ENCODE results near the gene CRYZL1. TPM values are rescaled to one million over a fixed set of nuclear protein-coding genes. Genes with fewer than 3 reads are reported as not detected.

Gene CRYZL1
- total and polyA plus RNA-seq, 5 donors from 2014 or later: 27.2 to 35.7 (median 31.5) TPM

GRCh38 chr21:33550772-33551660 is 90.5 kb downstream of the CRYZL1 start:
- peaks cover 50% of the 10 kb centered on the region for H3K36me3 Mint-ChIP-seq
- peaks cover 33 to 66% (median 43%) of the 10 kb centered on the region in 4 donors for H3K4me1 Mint-ChIP-seq
- no peak for ATAC-seq (ENCODE audit: low read depth in 2 of 2)

GRCh38 chr21:33549848-33550771 is 91.4 kb downstream of the CRYZL1 start:
- H3K27me3 ChIP-seq (ENCODE audit: control insufficient read depth, insufficient read depth, low read length): no peaks in the 10 kb centered on the region
- H3K4me3 ChIP-seq (ENCODE audit: low read depth, low read length): no peak overlapping the region
- H3K9me3 ChIP-seq (ENCODE audit: control insufficient read depth in 2 of 2, low read length in 2 of 2): no peaks in the 10 kb centered on the region
- Mint-ChIP-seq H3K36me3 (peaks cover 45% of the 10 kb centered on the region), H3K4me3 (peak overlapping the region in 1 of 4 donors; percentile 42), H3K4me1 (peaks cover 32 to 66% (median 41%) of the 10 kb centered on the region in 4 donors), H3K27ac (no peak overlapping the region), H3K27me3 (no peaks in the 10 kb centered on the region), H3K9me3 (no peaks in the 10 kb centered on the region)
- H3K27ac ChIP-seq (ENCODE audit: insufficient read depth, low read length, poor library complexity, severe bottlenecking): no peak overlapping the region
- H3K36me3 ChIP-seq (ENCODE audit: control insufficient read depth, insufficient read depth, low read length): peaks cover 84% of the 10 kb centered on the region
- no peak for DNase-seq
- ATAC-seq (ENCODE audit: low read depth in 2 of 2): no peak
- peaks cover 24% of the 10 kb centered on the region for H3K4me1 ChIP-seq (ENCODE audit: control insufficient read depth, insufficient read depth, low read length, poor library complexity, severe bottlenecking)

More at GRCh38 chr21:33550772-33551660, 90.5 kb downstream of the CRYZL1 start:
- Mint-ChIP-seq H3K4me3 (no peak overlapping the region), H3K27me3 (no peaks in the 10 kb centered on the region), H3K9me3 (no peaks in the 10 kb centered on the region), H3K27ac (no peak overlapping the region)
- Histone ChIP-seq H3K9me3 (ENCODE audit: control insufficient read depth in 2 of 2, low read length in 2 of 2) (no peaks in the 10 kb centered on the region), H3K4me3 (ENCODE audit: low read depth, low read length) (no peak overlapping the region), H3K36me3 (ENCODE audit: control insufficient read depth, insufficient read depth, low read length) (peaks cover 86% of the 10 kb centered on the region), H3K4me1 (ENCODE audit: control insufficient read depth, insufficient read depth, low read length, poor library complexity, severe bottlenecking) (peaks cover 15% of the 10 kb centered on the region), H3K27me3 (ENCODE audit: control insufficient read depth, insufficient read depth, low read length) (no peaks in the 10 kb centered on the region), H3K27ac (ENCODE audit: insufficient read depth, low read length, poor library complexity, severe bottlenecking) (no peak overlapping the region)
- DNase-seq: no peak

GRCh38 chr21:33546086-33546485 is 95.5 kb downstream of the CRYZL1 start:
- Mint-ChIP-seq H3K27ac (no peak overlapping the region), H3K4me1 (peaks cover 22 to 61% (median 44%) of the 10 kb centered on the region in 4 donors), H3K27me3 (no peaks in the 10 kb centered on the region), H3K36me3 (peaks cover 23% of the 10 kb centered on the region), H3K4me3 (peak overlapping the region in 3 of 4 donors; percentile 40 to 94 (median 82)), H3K9me3 (no peaks in the 10 kb centered on the region)
- DNase-seq: no peak
- H3K4me3 ChIP-seq (ENCODE audit: low read depth, low read length): peak overlapping the region; percentile 97
- no peak for ATAC-seq (ENCODE audit: low read depth in 2 of 2)
- peaks cover 46% of the 10 kb centered on the region for H3K36me3 ChIP-seq (ENCODE audit: control insufficient read depth, insufficient read depth, low read length)
- H3K27ac ChIP-seq (ENCODE audit: insufficient read depth, low read length, poor library complexity, severe bottlenecking): no peak overlapping the region
- no peaks in the 10 kb centered on the region for H3K9me3 ChIP-seq (ENCODE audit: control insufficient read depth in 2 of 2, low read length in 2 of 2)
- no peaks in the 10 kb centered on the region for H3K27me3 ChIP-seq (ENCODE audit: control insufficient read depth, insufficient read depth, low read length)
- H3K4me1 ChIP-seq (ENCODE audit: control insufficient read depth, insufficient read depth, low read length, poor library complexity, severe bottlenecking): peaks cover 34% of the 10 kb centered on the region

DNA sequence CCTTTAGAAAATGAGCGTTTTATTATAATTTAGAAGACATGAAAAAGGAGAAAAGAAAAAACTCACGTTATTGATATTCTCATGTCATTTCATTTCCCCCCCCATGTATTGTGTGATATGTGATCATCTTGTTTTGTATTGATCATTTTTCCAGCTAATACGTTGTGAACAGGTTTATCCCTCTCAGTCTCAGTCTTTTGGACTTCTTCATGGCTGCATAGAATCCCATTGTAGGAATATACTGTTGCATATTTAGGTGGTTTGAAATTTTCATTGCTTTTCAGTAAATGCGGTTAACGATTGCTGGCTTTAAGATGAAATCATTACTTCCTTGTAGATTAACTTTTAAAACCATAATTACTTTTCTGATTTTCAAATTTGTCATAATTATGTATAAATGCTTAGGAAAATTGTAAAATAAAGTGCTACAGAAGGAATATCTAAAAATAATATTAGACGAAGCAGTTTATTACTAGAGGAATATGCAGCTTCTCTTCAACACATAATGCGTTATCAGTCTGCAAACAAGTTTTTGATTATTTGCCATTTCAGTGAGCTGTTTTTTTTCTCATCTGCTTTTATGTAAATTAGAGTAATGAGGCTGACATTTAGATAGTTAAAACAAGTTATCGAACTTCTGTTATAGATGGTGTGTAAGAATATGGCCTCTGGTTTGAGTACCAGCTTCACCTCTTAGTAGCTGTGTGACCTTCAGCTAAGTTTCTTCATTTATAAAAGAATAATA is 96.9 kb downstream of the CRYZL1 start:
- peaks cover 24 to 66% (median 51%) of the 10 kb centered on the region in 4 donors for H3K4me1 Mint-ChIP-seq
- ATAC-seq (ENCODE audit: low read depth in 2 of 2): no peak
- H3K36me3 Mint-ChIP-seq: peaks cover 20% of the 10 kb centered on the region
- peak overlapping the region; percentile 94 to 100 (median 96) for H3K4me3 Mint-ChIP-seq
- peaks cover 31% of the 10 kb centered on the region for H3K36me3 ChIP-seq (ENCODE audit: control insufficient read depth, insufficient read depth, low read length)
- H3K4me3 ChIP-seq (ENCODE audit: low read depth, low read length): peak overlapping the region; percentile 97
- H3K27ac ChIP-seq (ENCODE audit: insufficient read depth, low read length, poor library complexity, severe bottlenecking): peak overlapping the region; percentile 100
- H3K27me3 ChIP-seq (ENCODE audit: control insufficient read depth, insufficient read depth, low read length): no peaks in the 10 kb centered on the region
- H3K9me3 Mint-ChIP-seq: no peaks in the 10 kb centered on the region
- H3K27me3 Mint-ChIP-seq: no peaks in the 10 kb centered on the region
- peak overlapping the region; percentile 99 for H3K27ac Mint-ChIP-seq
- no peaks in the 10 kb centered on the region for H3K9me3 ChIP-seq (ENCODE audit: control insufficient read depth in 2 of 2, low read length in 2 of 2)
- DNase-seq: no peak
- H3K4me1 ChIP-seq (ENCODE audit: control insufficient read depth, insufficient read depth, low read length, poor library complexity, severe bottlenecking): peaks cover 37% of the 10 kb centered on the region

DNA sequence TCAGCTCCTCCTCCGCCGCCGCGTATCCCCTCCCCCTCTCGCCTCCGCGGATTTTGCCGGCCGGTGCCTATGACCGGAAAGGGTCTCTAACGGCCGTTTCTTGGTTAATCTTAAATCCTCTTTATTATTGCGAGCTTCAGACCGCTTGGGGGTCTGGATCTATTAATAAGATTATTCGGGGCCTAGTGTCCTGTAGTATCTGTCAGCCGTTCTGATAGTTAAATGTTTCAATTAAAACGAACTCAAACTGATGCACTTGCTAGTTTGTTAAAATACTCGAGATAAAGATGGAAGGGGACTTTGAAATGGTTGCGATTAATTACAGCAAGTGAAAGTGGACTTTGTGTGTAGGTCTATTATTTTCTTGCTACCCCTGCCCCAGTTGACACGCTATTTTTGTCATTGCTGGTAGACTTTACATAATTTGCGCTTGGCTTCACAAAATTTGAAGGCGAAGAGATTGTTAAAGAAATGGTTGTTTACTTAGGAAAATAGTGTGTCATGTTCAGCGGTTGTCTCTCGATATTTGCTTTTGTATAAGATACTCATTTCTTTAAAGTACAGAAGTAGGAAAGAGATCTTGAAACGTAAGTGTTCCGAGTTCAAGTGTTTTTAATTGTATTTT is 97.9 kb downstream of the CRYZL1 start:
- no peaks in the 10 kb centered on the region for H3K27me3 Mint-ChIP-seq
- Histone ChIP-seq H3K36me3 (ENCODE audit: control insufficient read depth, insufficient read depth, low read length) (peaks cover 21% of the 10 kb centered on the region), H3K9me3 (ENCODE audit: control insufficient read depth in 2 of 2, low read length in 2 of 2) (no peaks in the 10 kb centered on the region), H3K4me1 (ENCODE audit: control insufficient read depth, insufficient read depth, low read length, poor library complexity, severe bottlenecking) (peaks cover 37% of the 10 kb centered on the region), H3K27ac (ENCODE audit: insufficient read depth, low read length, poor library complexity, severe bottlenecking) (peak overlapping the region; percentile 100), H3K4me3 (ENCODE audit: low read depth, low read length) (peak overlapping the region; percentile 97), H3K27me3 (ENCODE audit: control insufficient read depth, insufficient read depth, low read length) (no peaks in the 10 kb centered on the region)
- ATAC-seq (ENCODE audit: low read depth in 2 of 2) (no peak), DNase-seq (peak in 1 of 3 donors; percentile 55)
- H3K36me3 Mint-ChIP-seq: peaks cover 17% of the 10 kb centered on the region
- no peaks in the 10 kb centered on the region for H3K9me3 Mint-ChIP-seq
- peaks cover 23 to 63% (median 45%) of the 10 kb centered on the region in 4 donors for H3K4me1 Mint-ChIP-seq
- peak overlapping the region; percentile 99 for H3K27ac Mint-ChIP-seq
- H3K4me3 Mint-ChIP-seq: peak overlapping the region; percentile 94 to 100 (median 96)

DNA sequence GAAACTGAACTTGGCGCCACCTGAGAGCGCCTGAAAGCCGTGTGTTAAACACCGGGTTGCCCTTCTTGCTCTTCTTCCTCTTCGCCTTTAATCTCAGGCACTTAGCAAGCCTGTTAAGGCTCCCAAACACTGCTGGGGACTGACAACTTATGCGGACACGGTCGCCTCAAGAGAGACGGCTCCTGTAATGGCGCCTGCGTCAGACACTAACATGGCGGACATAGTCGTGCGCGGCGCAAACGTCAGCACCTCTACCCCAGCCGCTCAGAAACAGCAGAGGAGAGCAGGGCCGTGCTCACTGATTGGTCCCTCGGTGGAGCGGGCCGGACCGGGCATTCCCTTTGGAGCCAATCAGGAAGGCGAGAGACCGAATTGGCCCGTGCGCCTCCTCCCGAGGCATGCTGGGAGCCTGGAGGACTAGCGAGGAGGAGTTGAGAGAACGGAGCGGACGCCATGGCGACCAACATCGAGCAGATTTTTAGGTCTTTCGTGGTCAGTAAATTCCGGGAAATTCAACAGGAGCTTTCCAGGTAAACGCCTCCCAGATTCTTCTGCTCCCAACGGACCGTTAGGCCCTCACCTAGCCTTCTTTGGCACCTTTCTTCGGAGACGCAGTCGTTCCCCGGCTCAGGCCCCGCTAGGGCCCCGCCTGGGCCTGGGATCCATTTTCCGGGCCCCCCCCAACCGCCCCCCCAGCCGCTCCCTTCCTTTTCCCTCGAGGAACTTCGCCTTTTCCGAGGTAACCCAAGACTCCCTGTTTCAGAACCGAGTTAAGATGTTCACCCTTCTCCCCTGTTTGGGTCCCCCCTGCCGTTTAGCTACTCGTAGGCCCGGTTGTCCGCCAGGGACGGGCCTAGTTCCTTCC is 98.7 kb downstream of the CRYZL1 start, which contains the start of gene SON:
Gene SON (plus strand): TSS at position 399 of the 865 bp plus-strand sequence. CDS start 55 bp downstream, at position 454.
- Histone ChIP-seq H3K4me3 (ENCODE audit: low read depth, low read length) (peak within 1 kb of the TSS; percentile 98), H3K4me1 (ENCODE audit: control insufficient read depth, insufficient read depth, low read length, poor library complexity, severe bottlenecking) (peaks cover 37% of the 10 kb centered on the region), H3K36me3 (ENCODE audit: control insufficient read depth, insufficient read depth, low read length) (peaks cover 19% of the 10 kb centered on the region), H3K27ac (ENCODE audit: insufficient read depth, low read length, poor library complexity, severe bottlenecking) (peak within 1 kb of the TSS; percentile 100), H3K27me3 (ENCODE audit: control insufficient read depth, insufficient read depth, low read length) (no peaks in the 10 kb centered on the region), H3K9me3 (ENCODE audit: control insufficient read depth in 2 of 2, low read length in 2 of 2) (no peaks in the 10 kb centered on the region)
- Mint-ChIP-seq H3K27me3 (no peaks in the 10 kb centered on the region), H3K4me1 (peaks cover 16 to 58% (median 42%) of the 10 kb centered on the region in 4 donors), H3K27ac (peak within 1 kb of the TSS; percentile 99), H3K4me3 (peak within 1 kb of the TSS; percentile 94 to 100 (median 96)), H3K9me3 (no peaks in the 10 kb centered on the region), H3K36me3 (peaks cover 14% of the 10 kb centered on the region)
- DNase-seq: peak; percentile 98 to 99 (median 98)
- ATAC-seq (ENCODE audit: low read depth in 2 of 2): peak; percentile 93 to 96

Measured in CD4-positive, CD25-positive, alpha-beta regulatory T cell (primary cell).